Mesenchymal stem cell (in vitro differentiated cells and primary cell): ENCODE results near the gene SSC4D.

Source experiments
- DNase-seq: peaks from one replicate; pipeline ENCODE4 v3.0.0-alpha.2; 2013
- H2AFZ ChIP-seq: one replicate; pipeline ENCODE4 v1.6.1; 2013; ENCODE audit warnings: low read depth, mild to moderate bottlenecking, control low read depth, inconsistent platforms, low read length, moderate library complexity
- H2AK5ac ChIP-seq: 2 replicates; pipeline ENCODE4 v1.6.1; 2013; ENCODE audit warnings: low read length, moderate library complexity, mild to moderate bottlenecking, inconsistent platforms; ENCODE audit not compliant: severe bottlenecking
- H2BK120ac ChIP-seq: one replicate; pipeline ENCODE4 v1.6.1; 2013; ENCODE audit warnings: low read depth, mild to moderate bottlenecking, inconsistent platforms, low read length, moderate library complexity
- H2BK12ac ChIP-seq, 2 experiments: one replicate each; pipeline ENCODE4 v1.6.1; 2013; ENCODE audit warnings: inconsistent platforms in 2 of 2, low read length in 2 of 2, mild to moderate bottlenecking in 2 of 2, moderate library complexity in 2 of 2, control low read depth in 1 of 2
- H2BK15ac ChIP-seq: one replicate; pipeline ENCODE4 v1.6.1; 2013; ENCODE audit warnings: mild to moderate bottlenecking, low read depth, inconsistent platforms; ENCODE audit not compliant: poor library complexity, severe bottlenecking
- H2BK5ac ChIP-seq: 2 replicates; pipeline ENCODE4 v1.6.1; 2013; ENCODE audit warnings: low read depth, mild to moderate bottlenecking, low read length, control low read depth, inconsistent platforms; ENCODE audit not compliant: poor library complexity, severe bottlenecking
- H3K14ac ChIP-seq, 2 experiments: one replicate each; pipeline ENCODE4 v1.6.1; 2013; ENCODE audit warnings: inconsistent platforms in 2 of 2, low read length in 2 of 2, control low read depth in 1 of 2, mild to moderate bottlenecking in 1 of 2, moderate library complexity in 1 of 2
- H3K18ac ChIP-seq, 2 experiments: one replicate each; pipeline ENCODE4 v1.6.1; 2013; ENCODE audit warnings: inconsistent platforms in 2 of 2, low read length in 2 of 2, control low read depth in 1 of 2, low read depth in 1 of 2, mild to moderate bottlenecking in 1 of 2
- H3K23ac ChIP-seq, 2 experiments: one replicate each; pipeline ENCODE4 v1.6.1; 2013; ENCODE audit warnings: inconsistent platforms in 2 of 2, low read length in 2 of 2, mild to moderate bottlenecking in 2 of 2, moderate library complexity in 2 of 2, control low read depth in 1 of 2
- H3K27ac ChIP-seq: 2 replicates; pipeline ENCODE4 v1.5.1; 2013; ENCODE audit warnings: mild to moderate bottlenecking, moderate library complexity, low read length, control low read depth, inconsistent platforms; ENCODE audit not compliant: poor library complexity, severe bottlenecking
- H3K27me3 ChIP-seq, 2 experiments: 2 replicates each; pipeline versions ENCODE4 v1.6.1 to v1.7.0; 2013; ENCODE audit warnings: low read length in 2 of 2, mild to moderate bottlenecking in 2 of 2, moderate library complexity in 2 of 2, control low read depth in 1 of 2, inconsistent platforms in 1 of 2; ENCODE audit not compliant: control insufficient read depth in 1 of 2, insufficient read depth in 1 of 2
- H3K36me3 ChIP-seq, 2 experiments: 2 replicates each; pipeline versions ENCODE4 v1.6.1 to v1.7.0; 2013; ENCODE audit warnings: low read length in 2 of 2, control low read depth in 1 of 2, inconsistent platforms in 1 of 2, low read depth in 1 of 2, mild to moderate bottlenecking in 1 of 2; ENCODE audit not compliant: insufficient read depth in 2 of 2, control insufficient read depth in 1 of 2
- H3K4ac ChIP-seq, 2 experiments: one replicate each; pipeline ENCODE4 v1.6.1; 2013; ENCODE audit warnings: inconsistent platforms in 2 of 2, low read length in 2 of 2, mild to moderate bottlenecking in 2 of 2, moderate library complexity in 2 of 2, control low read depth in 1 of 2, low read depth in 1 of 2
- H3K4me1 ChIP-seq: 2 replicates; pipeline ENCODE4 v1.6.1; 2013; ENCODE audit warnings: low read depth, low read length, control low read depth; ENCODE audit not compliant: control insufficient read depth, insufficient read depth
- H3K4me2 ChIP-seq: 2 replicates; pipeline ENCODE4 v1.6.1; 2013; ENCODE audit warnings: low read length, mild to moderate bottlenecking, inconsistent platforms; ENCODE audit not compliant: poor library complexity, severe bottlenecking
- H3K4me3 ChIP-seq, 2 experiments: 2 replicates each; pipeline versions ENCODE4 v1.5.1 to v1.7.0; 2013; ENCODE audit warnings: low read length in 2 of 2, mild to moderate bottlenecking in 2 of 2, control low read depth in 1 of 2, low read depth in 1 of 2; ENCODE audit not compliant: insufficient read depth in 1 of 2
- H3K79me1 ChIP-seq: replicated peaks from 2 replicates; pipeline ENCODE4 v1.6.1; 2013; ENCODE audit warnings: mild to moderate bottlenecking, control low read depth, low read length, inconsistent platforms; ENCODE audit not compliant: poor library complexity, severe bottlenecking
- H3K9ac ChIP-seq: 2 replicates; pipeline ENCODE4 v1.7.0; 2013; ENCODE audit warnings: mild to moderate bottlenecking, low read length, moderate library complexity
- H3K9me3 ChIP-seq: 2 replicates; pipeline ENCODE4 v1.7.0; 2013; ENCODE audit warnings: mild to moderate bottlenecking, low read length; ENCODE audit not compliant: control insufficient read depth
- H4K8ac ChIP-seq: one replicate; pipeline ENCODE4 v1.6.1; 2013; ENCODE audit warnings: inconsistent platforms, mild to moderate bottlenecking, low read length, moderate library complexity
- H4K91ac ChIP-seq: one replicate; pipeline ENCODE4 v1.6.1; 2013; ENCODE audit warnings: mild to moderate bottlenecking, low read length, inconsistent platforms
- WGBS: methylation state at CpG from one replicate; pipeline ENCODE4 v1.1.7; 2013; ENCODE audit warnings: mixed read lengths; 5-methylcytosine and 5-hydroxymethylcytosine counted together

Gene SSC4D

GRCh38 chr7:76428868-76429805 lies 19.6 kb upstream of the SSC4D start:
- no peak overlapping the region for H3K9ac ChIP-seq
- H2BK5ac ChIP-seq = no peak overlapping the region
- no peak overlapping the region for H3K27ac ChIP-seq
- H2AK5ac ChIP-seq = no peak overlapping the region
- peak; percentile 32 for DNase-seq
- H2BK15ac ChIP-seq = no peak overlapping the region
- no peak overlapping the region for H3K4me2 ChIP-seq
- no peak overlapping the region for H4K91ac ChIP-seq
- H3K4ac ChIP-seq = no peak overlapping the region
- peak overlapping the region in 1 of 2 experiments; percentile 63 for H3K18ac ChIP-seq
- H2BK120ac ChIP-seq = no peak overlapping the region
- H2AFZ ChIP-seq = no peak overlapping the region
- no peak overlapping the region for H4K8ac ChIP-seq
- 82% methylated on average over 18 of the region's 18 CpGs for WGBS
- no peak overlapping the region for H3K4me3 ChIP-seq
- peaks cover 9% of the 10 kb centered on the region for H3K4me1 ChIP-seq
- no peaks in the 10 kb centered on the region for H3K27me3 ChIP-seq
- H3K9me3 ChIP-seq = no peaks in the 10 kb centered on the region
- H3K23ac ChIP-seq = no peak overlapping the region
- no peaks in the 10 kb centered on the region for H3K79me1 ChIP-seq
- no peak overlapping the region for H2BK12ac ChIP-seq
- H3K14ac ChIP-seq = no peak overlapping the region
- H3K36me3 ChIP-seq = no peaks in the 10 kb centered on the region

- no peak overlapping the region for H3K9ac ChIP-seq
- no peak overlapping the region for H3K23ac ChIP-seq
- no peak overlapping the region for H2AK5ac ChIP-seq
- no peak overlapping the region for H2BK12ac ChIP-seq
- no peaks in the 10 kb centered on the region for H3K9me3 ChIP-seq
- DNase-seq = no peak
- H4K8ac ChIP-seq = no peak overlapping the region
- no peak overlapping the region for H3K18ac ChIP-seq
- H3K79me1 ChIP-seq = no peaks in the 10 kb centered on the region
- no peak overlapping the region for H3K27ac ChIP-seq
- H4K91ac ChIP-seq = no peak overlapping the region
- H3K4me1 ChIP-seq = peaks cover 13% of the 10 kb centered on the region
- no peak overlapping the region for H3K4ac ChIP-seq
- no peak overlapping the region for H3K4me2 ChIP-seq
- H3K27me3 ChIP-seq = no peaks in the 10 kb centered on the region
- H2BK120ac ChIP-seq = no peak overlapping the region
- 93% methylated on average over 13 of the region's 13 CpGs for WGBS
- no peak overlapping the region for H2BK5ac ChIP-seq
- no peak overlapping the region for H2BK15ac ChIP-seq
- H3K14ac ChIP-seq = no peak overlapping the region
- no peak overlapping the region for H2AFZ ChIP-seq
- H3K36me3 ChIP-seq = no peaks in the 10 kb centered on the region
- H3K4me3 ChIP-seq = no peak overlapping the region
Observed at GRCh38 chr7:76428149-76428823, 18.8 kb upstream of the SSC4D start.

- H3K4me3 ChIP-seq = no peak overlapping the region
- no peak overlapping the region for H2BK5ac ChIP-seq
- no peak overlapping the region for H2AFZ ChIP-seq
- no peak overlapping the region for H2BK12ac ChIP-seq
- H2BK120ac ChIP-seq = no peak overlapping the region
- no peak for DNase-seq
- no peak overlapping the region for H3K27ac ChIP-seq
- H3K9me3 ChIP-seq = no peaks in the 10 kb centered on the region
- no peak overlapping the region for H3K23ac ChIP-seq
- H3K14ac ChIP-seq = no peak overlapping the region
- 94% methylated on average over 4 of the region's 5 CpGs for WGBS
- H4K8ac ChIP-seq = peak overlapping the region; percentile 47
- H3K4me2 ChIP-seq = no peak overlapping the region
- no peaks in the 10 kb centered on the region for H3K27me3 ChIP-seq
- peaks cover 15% of the 10 kb centered on the region for H3K4me1 ChIP-seq
- peak overlapping the region; percentile 61 for H2AK5ac ChIP-seq
- H3K9ac ChIP-seq = no peak overlapping the region
- H3K79me1 ChIP-seq = no peaks in the 10 kb centered on the region
- no peak overlapping the region for H3K4ac ChIP-seq
- H3K36me3 ChIP-seq = no peaks in the 10 kb centered on the region
- no peak overlapping the region for H4K91ac ChIP-seq
- no peak overlapping the region for H3K18ac ChIP-seq
- H2BK15ac ChIP-seq = no peak overlapping the region
Observed at GRCh38 chr7:76427635-76428034, 18.1 kb upstream of the SSC4D start.

- H3K14ac ChIP-seq = no peak overlapping the region
- no peak overlapping the region for H2BK12ac ChIP-seq
- no peak overlapping the region for H2BK5ac ChIP-seq
- no peak overlapping the region for H3K18ac ChIP-seq
- H2BK120ac ChIP-seq = no peak overlapping the region
- H3K9me3 ChIP-seq = no peaks in the 10 kb centered on the region
- DNase-seq = no peak
- H3K4ac ChIP-seq = no peak overlapping the region
- H3K9ac ChIP-seq = no peak overlapping the region
- H3K4me2 ChIP-seq = no peak overlapping the region
- no peak overlapping the region for H3K27ac ChIP-seq
- H2AFZ ChIP-seq = no peak overlapping the region
- no peak overlapping the region for H4K91ac ChIP-seq
- peaks cover 15% of the 10 kb centered on the region for H3K4me1 ChIP-seq
- no peak overlapping the region for H3K4me3 ChIP-seq
- H3K23ac ChIP-seq = no peak overlapping the region
- H3K36me3 ChIP-seq = no peaks in the 10 kb centered on the region
- no peaks in the 10 kb centered on the region for H3K27me3 ChIP-seq
- 93% methylated on average over 4 of the region's 4 CpGs for WGBS
- H2AK5ac ChIP-seq = peak overlapping the region; percentile 77
- H4K8ac ChIP-seq = peak overlapping the region; percentile 67
- no peaks in the 10 kb centered on the region for H3K79me1 ChIP-seq
- H2BK15ac ChIP-seq = no peak overlapping the region
Observed at GRCh38 chr7:76426246-76426645, 16.7 kb upstream of the SSC4D start.
